CD4-positive, alpha-beta T cell treated with Interleukin-15 for 1 hour (primary cell): Measurements from ENCODE around the gene SASH1.
"Not testable (repeated sequence)": the region's sequence is repeated elsewhere in the genome, so short reads cannot be mapped to it uniquely, and the experiment has no call there.

Experiments used
- DNase-seq: peaks from one replicate; pipeline ENCODE4 v3.0.0-alpha.2; 2020

Gene SASH1

DNA sequence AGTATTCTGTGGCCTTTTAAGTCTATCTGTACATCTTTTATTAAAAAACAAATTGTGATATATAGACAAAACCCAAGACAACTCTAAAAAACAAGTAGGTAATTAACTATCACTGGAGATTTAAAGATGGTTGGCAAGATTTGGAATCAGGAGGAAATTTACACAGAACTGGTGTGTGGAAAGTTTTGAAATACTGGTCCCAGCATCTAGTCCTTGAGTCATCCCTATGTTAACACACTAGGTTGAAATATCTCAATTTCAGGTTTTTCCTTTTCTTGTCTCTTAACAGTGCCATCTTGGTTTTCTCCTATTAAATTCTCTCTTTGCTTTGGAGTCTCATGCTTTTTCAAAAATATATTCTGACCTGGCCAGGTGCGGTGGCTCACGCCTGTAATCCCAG, 27.5 kb downstream of the SASH1 start:
- DNase-seq = no peak

DNA sequence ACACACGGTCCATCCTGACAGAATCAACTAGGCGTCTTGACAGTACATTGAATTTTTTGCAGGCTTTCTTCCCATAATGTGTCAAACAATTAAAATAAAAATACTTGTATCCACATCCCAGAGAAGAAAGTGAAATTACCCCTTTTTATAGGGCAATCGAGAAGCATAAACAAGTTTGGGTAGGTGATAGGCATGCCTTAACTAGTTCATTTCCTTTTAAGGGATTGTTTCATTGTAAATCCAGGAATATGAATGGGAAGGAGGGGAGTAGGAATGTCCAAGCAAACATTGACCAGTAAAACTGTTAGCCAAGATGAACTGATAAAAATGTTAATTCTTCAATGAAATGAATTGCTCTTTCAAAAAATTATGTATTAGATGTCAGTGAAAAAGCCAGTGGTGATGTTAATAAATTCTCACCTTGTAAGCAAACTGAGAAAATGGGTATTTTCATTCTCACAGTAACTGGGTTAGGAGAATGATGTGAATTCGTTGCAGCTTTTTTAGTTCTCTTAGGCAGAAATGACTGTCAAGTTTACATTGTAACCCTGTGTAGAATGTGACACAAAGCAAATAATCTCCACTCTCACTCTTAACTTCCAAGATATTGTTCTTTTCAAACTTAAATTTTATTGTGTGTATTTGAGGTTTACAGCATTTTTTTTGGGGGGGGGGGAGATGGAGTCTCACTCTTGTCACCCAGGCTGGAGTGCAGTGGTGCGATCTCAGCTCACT, 31.6 kb downstream of the SASH1 start:
- DNase-seq = no peak

GRCh38 chr6:148375401-148375800, 32.8 kb downstream of the SASH1 start:
- DNase-seq = no peak

DNA sequence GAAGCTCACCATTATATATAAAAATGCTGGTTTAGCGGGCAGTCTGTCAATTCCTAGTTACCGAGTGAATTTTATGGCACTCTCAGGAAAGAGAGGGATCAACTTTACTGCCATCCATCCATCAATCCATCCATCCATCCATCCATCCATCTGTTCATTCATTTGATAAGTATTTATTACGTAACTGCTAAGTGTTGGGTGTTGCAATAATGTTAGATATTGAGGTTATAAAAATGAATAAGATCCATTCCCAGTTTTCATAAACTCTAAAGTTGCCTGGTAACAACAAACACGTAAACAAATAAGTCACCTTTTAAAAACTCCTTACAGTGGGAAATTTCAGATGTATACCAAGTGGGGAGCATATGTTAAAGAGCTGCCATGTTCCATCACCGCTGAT, 36.8 kb downstream of the SASH1 start:
- no peak for DNase-seq

DNA sequence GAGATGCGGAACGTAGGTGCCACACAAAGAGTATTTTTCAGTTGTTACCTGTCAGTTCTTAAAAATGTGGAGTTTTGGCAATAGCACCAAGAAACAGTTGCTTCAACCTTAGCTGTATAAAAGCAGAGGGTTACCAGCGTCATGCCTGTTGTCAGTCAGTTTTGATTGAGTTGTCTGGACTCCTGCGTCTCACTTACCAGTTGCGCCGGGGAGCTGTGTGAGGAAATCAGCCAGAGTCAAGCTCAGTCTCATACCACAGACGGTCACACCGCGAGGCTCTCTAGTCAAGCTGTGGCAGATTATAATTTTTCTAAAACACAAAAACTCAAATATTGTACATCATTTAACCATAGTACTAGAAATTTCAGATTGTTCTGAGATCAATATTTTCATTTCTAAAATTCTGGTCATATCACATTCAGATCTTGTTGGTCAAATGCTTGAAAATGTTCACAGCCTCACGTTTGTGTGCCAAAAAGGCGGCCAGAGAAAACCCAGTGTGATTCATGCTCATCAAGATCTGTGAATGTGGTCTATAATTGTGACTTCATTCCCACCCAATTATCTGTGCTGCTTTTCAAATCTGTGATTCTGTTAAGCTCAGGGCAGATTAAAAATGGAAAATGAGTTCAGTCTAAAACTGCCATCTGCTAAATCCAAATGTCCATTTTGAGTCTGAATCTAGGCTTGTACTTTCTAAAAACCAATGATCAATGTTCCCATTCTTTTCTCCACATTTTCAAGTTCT, 37.5 kb downstream of the SASH1 start:
- DNase-seq = no peak

DNA sequence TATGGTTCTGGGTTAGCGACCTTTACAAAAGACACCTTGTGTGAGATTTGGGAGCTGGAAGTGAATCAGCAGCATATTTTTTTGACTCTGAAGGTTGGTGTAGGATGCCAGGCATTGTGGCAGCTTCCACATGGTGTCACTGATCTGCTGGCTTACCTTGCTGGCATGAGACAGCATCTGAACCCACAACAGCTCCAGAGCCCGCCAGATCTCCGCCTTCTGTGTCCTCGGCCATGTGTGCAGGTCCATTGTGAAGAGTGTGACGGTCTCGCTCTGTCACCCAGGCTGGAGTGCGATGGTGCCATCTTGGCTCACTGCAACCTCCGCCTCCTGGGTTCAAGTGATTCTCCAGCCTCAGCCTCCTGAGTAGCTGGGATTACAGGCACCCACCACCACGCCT, 39.4 kb downstream of the SASH1 start:
- DNase-seq = not testable (repeated sequence)

DNA sequence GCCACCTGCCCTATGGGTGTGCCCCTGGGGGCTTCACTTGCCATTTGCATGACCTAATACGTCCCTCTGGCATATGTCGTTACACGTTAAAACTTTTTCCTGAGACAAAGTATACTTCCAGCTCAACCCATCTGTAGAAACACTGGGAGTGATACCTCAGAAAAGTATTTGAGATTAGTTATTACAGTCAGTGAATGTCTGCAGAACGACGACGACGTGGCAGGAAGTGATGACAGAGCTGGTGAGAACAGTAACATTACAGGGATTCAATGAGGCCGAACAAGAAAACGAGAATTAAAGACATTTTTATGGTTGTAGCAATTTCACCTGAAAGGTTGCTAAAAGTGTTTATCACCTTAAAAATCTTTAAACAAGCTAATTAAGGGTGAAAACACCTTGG, 40.2 kb downstream of the SASH1 start:
- DNase-seq = no peak

GRCh38 chr6:148383658-148384368, 41.2 kb downstream of the SASH1 start:
- no peak for DNase-seq

DNA sequence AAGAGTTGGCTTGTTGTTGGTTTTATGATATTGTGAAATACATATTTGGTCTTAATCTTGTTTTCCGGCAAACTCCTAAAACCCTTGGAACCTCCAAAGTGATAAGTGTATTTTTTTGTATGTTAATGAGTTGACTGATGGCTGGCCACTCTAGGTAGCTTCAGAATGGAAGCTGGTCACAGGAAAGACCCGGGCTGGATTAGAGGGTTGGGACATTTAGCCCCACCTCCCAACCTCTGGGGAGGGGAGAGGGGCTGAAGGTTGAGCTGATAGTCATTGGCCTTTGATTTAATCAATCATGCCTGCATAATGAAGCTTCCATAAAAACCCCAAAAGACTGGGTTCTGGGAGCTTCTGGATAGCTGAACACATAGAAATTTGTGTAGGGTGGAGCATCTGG, 42.7 kb downstream of the SASH1 start:
- DNase-seq = no peak

DNA sequence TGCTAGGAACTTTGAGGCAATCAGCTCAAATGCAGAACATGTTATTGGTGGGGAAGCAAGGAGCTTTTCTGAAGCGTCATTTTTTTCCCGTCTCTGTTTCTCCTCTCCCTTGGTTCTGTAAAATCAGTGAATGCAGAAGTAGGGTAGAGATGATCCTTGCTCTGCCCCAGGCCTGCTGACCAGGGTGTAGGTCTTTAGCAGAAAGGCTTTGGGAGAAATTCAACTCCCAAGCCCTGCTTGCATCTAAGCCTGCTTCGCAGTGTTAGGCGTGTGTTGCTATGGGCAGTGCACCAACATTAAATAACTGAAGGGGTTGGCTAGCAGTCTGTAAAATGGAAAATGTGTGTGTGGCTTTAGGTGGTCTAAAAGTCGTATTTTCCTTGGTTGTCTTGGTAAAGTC, 45.9 kb downstream of the SASH1 start:
- DNase-seq = no peak

DNA sequence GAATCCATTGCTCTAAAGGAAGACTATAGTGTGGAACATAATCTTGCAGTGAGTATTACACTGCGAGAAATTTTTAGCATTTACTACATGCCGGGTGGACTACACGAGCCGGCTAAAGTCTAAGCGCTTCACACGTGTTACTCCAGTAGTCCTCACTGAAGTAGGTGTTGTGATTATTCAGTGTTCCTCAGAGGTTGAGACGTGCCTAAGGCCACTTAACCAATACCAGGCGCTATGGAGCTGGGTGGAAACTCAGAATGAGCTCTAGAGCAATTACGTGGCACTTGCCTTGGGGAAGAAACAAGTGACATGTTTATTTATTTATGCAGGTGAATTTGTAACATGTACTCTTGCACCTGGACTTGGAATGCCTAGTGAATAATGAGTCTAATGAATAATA, 46.4 kb downstream of the SASH1 start:
- DNase-seq = no peak

GRCh38 chr6:148389917-148390316, 47.3 kb downstream of the SASH1 start:
- no peak for DNase-seq

DNA sequence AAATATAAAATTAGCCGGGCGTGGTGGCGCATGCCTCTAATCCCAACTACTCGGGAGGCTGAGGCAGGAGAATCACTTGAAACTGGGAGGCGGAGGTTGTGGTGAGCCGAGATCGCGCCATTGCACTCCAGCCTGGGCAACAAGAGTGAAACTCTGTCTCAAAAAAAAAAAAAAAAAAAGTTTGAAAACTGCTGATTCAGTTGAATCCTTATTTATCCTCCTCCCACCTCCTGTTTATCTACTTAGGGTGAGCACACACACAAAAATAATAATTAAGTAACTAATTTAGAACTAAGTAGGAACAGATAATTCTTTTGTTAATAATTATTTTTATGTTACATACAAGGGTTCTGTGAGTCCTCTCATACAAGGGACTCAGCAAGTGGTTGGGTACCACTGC, 49.5 kb downstream of the SASH1 start:
- DNase-seq = not testable (repeated sequence)

DNA sequence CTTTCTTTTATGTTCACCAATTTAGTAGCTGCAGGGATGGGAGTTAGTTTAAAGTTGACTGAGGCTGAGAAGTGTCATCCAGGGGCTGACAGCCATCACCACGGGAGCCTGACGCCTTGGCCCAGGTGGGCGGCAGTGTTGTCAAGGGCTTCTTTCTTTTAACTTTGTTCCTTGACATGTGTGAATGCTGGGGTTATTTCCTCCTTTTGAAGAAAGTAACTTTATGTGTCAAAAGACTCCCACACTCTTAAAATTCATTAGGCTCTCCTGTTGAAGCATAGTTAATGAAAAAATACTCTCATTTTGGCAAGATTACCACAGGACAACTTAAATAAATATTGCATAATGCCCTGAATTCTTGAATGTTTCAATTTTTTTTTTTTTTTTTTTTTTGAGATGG, 50.0 kb downstream of the SASH1 start:
- no peak for DNase-seq

DNA sequence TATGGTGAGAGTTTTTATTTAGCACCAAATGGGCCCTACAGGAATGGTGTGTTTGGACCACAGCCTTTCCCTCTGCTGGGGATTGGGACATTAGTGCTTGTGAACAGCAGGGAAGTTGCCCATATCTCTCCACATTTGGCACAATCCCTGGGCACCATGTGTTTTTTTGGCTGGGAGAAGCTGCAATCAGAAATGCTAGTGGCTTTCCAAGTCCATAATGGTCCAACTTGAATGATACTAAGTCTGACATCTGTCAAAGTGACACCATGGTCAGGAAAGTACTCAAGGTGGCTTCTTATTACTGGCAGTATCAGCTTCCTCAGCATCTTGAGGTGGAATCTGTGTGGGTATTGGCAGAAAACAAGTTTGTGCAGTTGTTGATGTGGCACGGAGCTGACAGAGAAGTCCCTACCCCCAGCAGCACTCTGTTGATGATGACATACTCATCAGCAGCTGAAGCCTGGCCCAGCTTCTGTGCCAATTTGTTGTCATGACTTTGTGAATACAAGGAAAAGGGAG, 53.0 kb downstream of the SASH1 start:
- no peak for DNase-seq

DNA sequence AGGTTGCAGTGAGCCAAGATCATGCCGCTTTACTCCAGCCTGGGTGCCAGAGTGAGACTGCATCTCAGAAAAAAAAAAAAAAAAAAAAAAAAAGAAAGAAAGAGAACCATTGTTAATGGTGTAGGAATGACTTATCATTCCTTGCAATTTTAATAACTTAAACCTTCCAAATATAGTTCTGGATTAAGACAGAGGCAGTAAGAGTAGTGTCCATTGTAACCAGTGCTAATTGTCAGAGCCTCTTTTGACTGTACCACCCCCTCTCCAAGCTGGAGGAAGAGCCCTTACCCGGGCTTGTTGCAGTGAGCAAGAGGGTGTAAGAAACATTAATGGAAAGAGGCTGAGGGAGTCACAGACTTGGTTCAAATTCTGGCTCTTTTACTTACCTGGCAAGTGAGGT, 53.8 kb downstream of the SASH1 start:
- DNase-seq = no peak

- no peak for DNase-seq
Measured at GRCh38 chr6:148396926-148397325, 54.3 kb downstream of the SASH1 start.

DNA sequence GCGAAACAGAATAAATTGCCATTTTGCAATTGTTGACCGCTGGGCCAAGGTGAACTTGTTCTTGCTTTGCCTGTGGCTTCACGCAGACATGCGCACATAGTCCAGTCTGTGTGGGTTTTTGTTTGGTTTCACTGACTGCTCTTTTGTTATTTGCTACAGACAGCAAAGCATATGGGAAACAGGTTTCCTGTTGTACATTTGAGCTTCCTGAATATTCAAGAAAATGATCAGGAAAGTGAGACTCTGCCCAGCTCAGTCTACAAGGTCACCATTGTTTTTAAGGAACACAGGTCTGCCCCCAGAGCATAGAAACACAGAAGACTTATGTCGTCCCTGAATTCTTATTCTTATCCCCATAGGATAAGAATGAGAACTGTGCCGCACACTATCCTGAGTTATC, 55.6 kb downstream of the SASH1 start:
- DNase-seq = no peak

- no peak for DNase-seq
Measured at GRCh38 chr6:148398678-148399077, 56.0 kb downstream of the SASH1 start.

DNA sequence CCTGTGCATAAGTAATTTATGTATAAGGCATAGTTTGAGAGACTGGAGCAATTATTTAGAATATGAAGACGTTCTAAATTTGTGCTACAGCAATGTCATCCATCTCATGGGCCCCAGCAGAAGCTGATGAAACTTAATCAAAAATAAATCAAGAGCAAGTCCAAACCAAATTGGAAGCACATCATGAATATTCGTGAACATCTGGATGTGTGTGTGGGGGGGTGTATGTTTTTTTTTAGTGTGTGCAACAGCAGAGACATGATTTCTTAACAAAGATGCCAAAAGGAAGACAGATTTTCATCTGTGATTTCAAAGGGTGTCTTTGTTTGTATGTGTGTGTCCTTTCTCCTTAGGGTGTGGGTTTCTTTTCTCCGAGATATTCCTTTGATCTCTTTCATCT, 58.9 kb downstream of the SASH1 start:
- no peak for DNase-seq

- DNase-seq = no peak
Measured at GRCh38 chr6:148404456-148405054, 61.9 kb downstream of the SASH1 start.

DNA sequence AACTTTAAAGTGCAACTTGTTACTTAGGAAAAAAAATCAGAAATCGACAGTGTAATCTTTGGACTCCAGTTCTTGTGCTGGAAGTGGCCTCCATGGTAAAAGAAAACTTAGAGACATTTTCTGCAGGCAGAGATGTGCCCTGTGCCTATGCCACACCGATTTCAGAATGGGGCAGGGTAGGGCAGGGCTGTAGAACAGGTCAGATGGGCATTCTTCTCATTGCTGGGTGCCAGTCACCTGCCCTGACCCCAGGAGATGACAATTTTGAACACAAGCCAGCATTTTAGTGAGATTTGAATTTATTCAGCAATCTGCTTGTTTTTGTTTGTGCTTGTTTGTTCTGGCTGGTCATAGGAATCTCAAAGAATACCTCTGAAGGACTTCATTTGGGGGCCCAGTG, 63.3 kb downstream of the SASH1 start:
- DNase-seq = no peak
